Naive thymus-derived CD8-positive, alpha-beta T cell (primary cell): ENCODE results near the gene FAM114A2. TPM values are rescaled to one million over a fixed set of nuclear protein-coding genes. Genes with fewer than 3 reads are reported as not detected.

Source experiments
- ATAC-seq, 2 donors: fragments of 150-1000 bp; cut with Tn5 transposase in 1 of 2; sonication (Bioruptor Pico), chemical (Tn5 transposase) in 1 of 2; 1 replicate in 1 of 2; 2 replicates in 1 of 2; pipeline ENCODE4 v1.10.0; 2021; ENCODE audit warnings: mild to moderate bottlenecking in 2 of 2, moderate library complexity in 2 of 2
- POLR2A ChIA-PET: fragments of 350-600 bp; sonication (Branson Sonifier 250); formaldehyde crosslinking; loops from one replicate; lab custom pipeline; 2021; ENCODE audit warnings: antibody characterized with exemption; lab: Charles Lee
- DNase-seq, 10 donors: peaks; one replicate each; pipeline versions ENCODE4 v3.0.0 to v3.0.0-alpha.2; 2020 to 2022
- H3K27ac Mint-ChIP-seq, 10 donors: one replicate each; pipeline ENCODE4 v1.8.0; 2020 to 2022; ENCODE audit warnings: mild to moderate bottlenecking in 10 of 10, mixed read lengths in 10 of 10, moderate library complexity in 4 of 10, inconsistent platforms in 1 of 10
- H3K27me3 Mint-ChIP-seq, 5 donors: one replicate each; pipeline ENCODE4 v1.8.0; 2021 to 2022; ENCODE audit warnings: mixed read lengths in 5 of 5
- H3K36me3 Mint-ChIP-seq, 3 donors: one replicate each; pipeline ENCODE4 v1.8.0; 2020 to 2022; ENCODE audit warnings: mixed read lengths in 3 of 3, mild to moderate bottlenecking in 2 of 3, inconsistent platforms in 1 of 3
- H3K4me1 Mint-ChIP-seq, 4 donors: one replicate each; pipeline ENCODE4 v1.8.0; 2021 to 2022; ENCODE audit warnings: mixed read lengths in 4 of 4
- H3K4me3 Mint-ChIP-seq, 10 donors: one replicate each; pipeline ENCODE4 v1.8.0; 2020 to 2022; ENCODE audit warnings: mild to moderate bottlenecking in 10 of 10, mixed read lengths in 10 of 10, moderate library complexity in 6 of 10, inconsistent platforms in 1 of 10
- H3K9me3 Mint-ChIP-seq, 9 donors: one replicate each; pipeline ENCODE4 v1.8.0; 2020 to 2022; ENCODE audit warnings: mixed read lengths in 9 of 9, mild to moderate bottlenecking in 3 of 9, inconsistent platforms in 1 of 9, moderate library complexity in 1 of 9
- polyA plus RNA-seq, 3 donors: library from polyadenylated mRNA; unstranded; fragments of 300-500 nt; fragmentation: Illumina TruSeq; gene quantifications; one replicate each; pipeline ENCODE4 v1.2.3, GENCODE V29; 2021
- total RNA-seq, 8 experiments: library from RNA in 2 of 8; stranded (reverse) in 2 of 8; gene quantifications; one replicate each; pipeline ENCODE4 v1.2.3 and lab custom pipeline; 2021 to 2026

The FAM114A2 gene
- total and polyA plus RNA-seq, 5 experiments from 2014 or later: 14.0 to 44.8 (median 21.9) TPM

DNA sequence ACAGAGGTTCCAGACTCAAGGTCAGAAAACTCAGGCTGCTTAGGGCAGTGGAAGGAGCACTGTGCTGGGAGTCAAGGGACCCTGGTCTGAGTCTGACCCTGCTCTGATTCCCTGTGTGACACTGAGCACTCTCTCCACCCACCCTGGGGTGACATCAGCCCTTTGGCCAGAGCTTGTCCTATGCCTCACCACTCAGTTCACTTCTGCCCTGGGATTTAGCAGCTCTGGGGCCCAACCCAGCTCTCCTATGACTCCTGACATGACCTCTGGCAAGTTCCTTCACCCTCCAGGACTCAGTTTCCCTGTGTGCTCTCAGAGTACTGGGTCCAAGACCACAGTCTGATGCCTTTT lies 63.9 kb downstream of the FAM114A2 start:
- ATAC-seq (no peak), DNase-seq (no peak)
- Mint-ChIP-seq H3K9me3 (no peaks in the 10 kb centered on the region), H3K27me3 (peaks cover 5 to 34% (median 17%) of the 10 kb centered on the region in 5 donors), H3K27ac (no peak overlapping the region), H3K4me1 (peaks cover 0 to 2% (median 0%) of the 10 kb centered on the region in 4 donors), H3K36me3 (no peaks in the 10 kb centered on the region), H3K4me3 (no peak overlapping the region)
- POLR2A ChIA-PET: interaction anchor here (1.0 kb wide), 1 partner anchor 64 kb away, joined by 3 read pairs; the partner anchor contains the start of genes FAM114A2 and MFAP3

- no peaks in the 10 kb centered on the region for H3K9me3 Mint-ChIP-seq
- peaks cover 0 to 2% (median 0%) of the 10 kb centered on the region in 4 donors for H3K4me1 Mint-ChIP-seq
- H3K4me3 Mint-ChIP-seq: no peak overlapping the region
- POLR2A ChIA-PET: interaction anchor here (1.0 kb wide), 1 partner anchor 64 kb away, joined by 3 read pairs; the partner anchor contains the start of genes FAM114A2 and MFAP3
- H3K27me3 Mint-ChIP-seq: peaks cover 5 to 34% (median 17%) of the 10 kb centered on the region in 5 donors
- peak; percentile 47 to 59 for ATAC-seq
- peak in 6 of 10 donors; percentile 15 to 52 (median 30) for DNase-seq
- H3K36me3 Mint-ChIP-seq: no peaks in the 10 kb centered on the region
- H3K27ac Mint-ChIP-seq: no peak overlapping the region
Observed at GRCh38 chr5:153974131-153974812, 64.4 kb downstream of the FAM114A2 start.

DNA sequence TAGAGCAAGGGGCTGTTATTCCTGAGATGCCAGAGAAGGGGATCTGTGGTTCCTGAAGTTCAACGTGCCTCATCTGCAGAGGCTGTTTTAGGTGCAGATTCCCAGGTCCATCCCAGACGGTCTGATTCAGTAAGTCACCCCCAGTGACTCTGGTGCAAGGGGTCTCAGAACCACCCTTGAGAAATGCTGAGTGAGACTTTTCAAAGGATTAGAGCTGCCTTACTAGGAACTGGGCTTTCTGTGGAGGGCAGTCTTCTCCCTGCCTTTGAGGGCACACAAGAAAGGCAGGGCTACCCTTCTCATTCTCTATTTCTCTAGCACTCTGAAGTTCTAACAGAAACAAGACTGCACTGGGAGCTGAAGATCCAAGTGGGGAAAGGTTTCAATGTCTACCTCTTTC lies 66.5 kb downstream of the FAM114A2 start:
- no peaks in the 10 kb centered on the region for H3K9me3 Mint-ChIP-seq
- DNase-seq (no peak), ATAC-seq (no peak)
- peaks cover 0 to 2% (median 0%) of the 10 kb centered on the region in 4 donors for H3K4me1 Mint-ChIP-seq
- POLR2A ChIA-PET: no interaction called here
- no peaks in the 10 kb centered on the region for H3K36me3 Mint-ChIP-seq
- no peak overlapping the region for H3K27ac Mint-ChIP-seq
- no peak overlapping the region for H3K4me3 Mint-ChIP-seq
- H3K27me3 Mint-ChIP-seq: peaks cover 6 to 26% (median 13%) of the 10 kb centered on the region in 5 donors

- H3K36me3 Mint-ChIP-seq: no peaks in the 10 kb centered on the region
- H3K4me3 Mint-ChIP-seq: no peak overlapping the region
- peaks cover 0 to 2% (median 0%) of the 10 kb centered on the region in 4 donors for H3K4me1 Mint-ChIP-seq
- DNase-seq (no peak), ATAC-seq (no peak)
- POLR2A ChIA-PET: no interaction called here
- peaks cover 5 to 27% (median 5%) of the 10 kb centered on the region in 5 donors for H3K27me3 Mint-ChIP-seq
- no peaks in the 10 kb centered on the region for H3K9me3 Mint-ChIP-seq
- H3K27ac Mint-ChIP-seq: no peak overlapping the region
Observed at GRCh38 chr5:153970496-153970895, 68.2 kb downstream of the FAM114A2 start.

DNA sequence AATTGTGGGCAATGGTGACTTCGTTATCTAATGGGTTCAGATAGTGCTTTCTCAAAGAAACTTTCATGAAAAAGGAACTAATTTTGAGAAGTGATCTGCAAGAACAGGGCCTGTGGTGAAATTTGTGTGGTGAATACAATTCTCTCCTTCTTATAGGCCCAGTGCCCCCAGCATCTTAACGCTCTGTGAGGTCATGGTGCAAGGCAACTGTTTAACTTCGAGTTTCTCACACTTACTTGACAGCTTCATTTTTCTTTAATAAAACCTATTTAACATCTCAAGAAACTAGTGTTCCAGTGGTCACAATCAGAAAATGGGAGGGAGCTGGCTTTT lies 69.2 kb downstream of the FAM114A2 start:
- peaks cover 0 to 4% (median 0%) of the 10 kb centered on the region in 4 donors for H3K4me1 Mint-ChIP-seq
- H3K27me3 Mint-ChIP-seq: peaks cover 3 to 20% (median 5%) of the 10 kb centered on the region in 5 donors
- no peak for ATAC-seq
- H3K27ac Mint-ChIP-seq: no peak overlapping the region
- H3K9me3 Mint-ChIP-seq: no peaks in the 10 kb centered on the region
- DNase-seq: no peak
- H3K36me3 Mint-ChIP-seq: no peaks in the 10 kb centered on the region
- POLR2A ChIA-PET: no interaction called here
- no peak overlapping the region for H3K4me3 Mint-ChIP-seq

DNA sequence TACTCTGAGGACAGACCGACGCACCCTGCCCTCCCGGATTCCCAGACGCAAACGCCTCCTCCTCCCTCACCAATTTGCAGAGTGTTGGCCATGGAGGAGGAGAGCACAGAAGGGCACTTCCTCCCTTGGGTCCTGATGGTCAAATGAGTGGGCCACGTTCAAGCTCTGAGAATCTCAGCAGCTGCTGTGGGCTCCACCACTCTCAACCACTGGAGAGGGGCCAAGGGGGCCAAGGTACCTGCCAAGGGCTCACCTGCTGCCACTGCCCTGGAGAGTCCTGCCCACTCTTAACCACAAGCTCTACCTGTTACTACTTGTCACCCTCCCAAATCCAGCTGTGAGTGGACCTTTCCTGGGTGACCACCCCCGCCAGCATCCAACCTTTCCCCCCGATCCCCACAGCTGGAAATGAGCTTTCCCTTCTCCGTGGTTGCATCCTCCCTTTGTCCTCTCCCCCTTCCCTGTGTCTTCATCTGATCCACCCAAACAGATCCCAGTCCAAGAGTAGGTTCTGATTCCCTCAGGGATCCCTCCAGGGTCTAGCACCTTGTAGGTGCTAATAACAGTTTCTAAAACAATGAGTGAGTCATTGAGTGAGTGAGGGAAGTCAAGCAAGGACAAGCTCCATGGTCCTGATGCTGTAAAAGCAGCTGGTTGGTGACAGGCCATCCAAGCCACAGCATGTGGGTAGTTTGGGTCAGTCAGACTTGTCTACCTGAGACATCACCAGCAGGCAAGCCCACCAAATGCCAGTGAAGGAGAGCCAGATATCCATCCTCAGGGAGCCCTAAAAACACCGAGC lies 69.7 kb downstream of the FAM114A2 start:
- Mint-ChIP-seq H3K36me3 (no peaks in the 10 kb centered on the region), H3K4me3 (no peak overlapping the region), H3K4me1 (peaks cover 0 to 4% (median 0%) of the 10 kb centered on the region in 4 donors), H3K27ac (no peak overlapping the region), H3K9me3 (no peaks in the 10 kb centered on the region), H3K27me3 (peaks cover 3 to 20% (median 5%) of the 10 kb centered on the region in 5 donors)
- POLR2A ChIA-PET: no interaction called here
- DNase-seq (no peak), ATAC-seq (no peak)

- Mint-ChIP-seq H3K9me3 (no peaks in the 10 kb centered on the region), H3K4me1 (peaks cover 9 to 11% (median 11%) of the 10 kb centered on the region in 4 donors), H3K4me3 (no peak overlapping the region), H3K36me3 (no peaks in the 10 kb centered on the region), H3K27me3 (peaks cover 3 to 20% (median 7%) of the 10 kb centered on the region in 5 donors), H3K27ac (no peak overlapping the region)
- ATAC-seq: no peak
- POLR2A ChIA-PET: no interaction called here
- peak in 5 of 10 donors; percentile 7 to 37 (median 12) for DNase-seq
Observed at GRCh38 chr5:153964880-153965645, 73.6 kb downstream of the FAM114A2 start.

GRCh38 chr5:153964191-153964879 lies 74.4 kb downstream of the FAM114A2 start:
- POLR2A ChIA-PET: no interaction called here
- Mint-ChIP-seq H3K9me3 (no peaks in the 10 kb centered on the region), H3K4me1 (peaks cover 9 to 18% (median 12%) of the 10 kb centered on the region in 4 donors), H3K27ac (no peak overlapping the region), H3K4me3 (no peak overlapping the region), H3K36me3 (no peaks in the 10 kb centered on the region), H3K27me3 (peaks cover 6 to 27% (median 7%) of the 10 kb centered on the region in 5 donors)
- ATAC-seq: no peak
- no peak for DNase-seq

- peak in 1 of 2 donors; percentile 20 for ATAC-seq
- Mint-ChIP-seq H3K4me3 (peak overlapping the region in 3 of 10 donors; percentile 33 to 52 (median 34)), H3K27me3 (peaks cover 3 to 30% (median 5%) of the 10 kb centered on the region in 5 donors), H3K27ac (peak overlapping the region in 3 of 10 donors; percentile 49 to 75 (median 52)), H3K36me3 (no peaks in the 10 kb centered on the region), H3K9me3 (no peaks in the 10 kb centered on the region), H3K4me1 (peaks cover 9 to 20% (median 12%) of the 10 kb centered on the region in 4 donors)
- POLR2A ChIA-PET: no interaction called here
- DNase-seq: peak in 1 of 10 donors; percentile 18
Observed at GRCh38 chr5:153960269-153961215, 78.2 kb downstream of the FAM114A2 start.

DNA sequence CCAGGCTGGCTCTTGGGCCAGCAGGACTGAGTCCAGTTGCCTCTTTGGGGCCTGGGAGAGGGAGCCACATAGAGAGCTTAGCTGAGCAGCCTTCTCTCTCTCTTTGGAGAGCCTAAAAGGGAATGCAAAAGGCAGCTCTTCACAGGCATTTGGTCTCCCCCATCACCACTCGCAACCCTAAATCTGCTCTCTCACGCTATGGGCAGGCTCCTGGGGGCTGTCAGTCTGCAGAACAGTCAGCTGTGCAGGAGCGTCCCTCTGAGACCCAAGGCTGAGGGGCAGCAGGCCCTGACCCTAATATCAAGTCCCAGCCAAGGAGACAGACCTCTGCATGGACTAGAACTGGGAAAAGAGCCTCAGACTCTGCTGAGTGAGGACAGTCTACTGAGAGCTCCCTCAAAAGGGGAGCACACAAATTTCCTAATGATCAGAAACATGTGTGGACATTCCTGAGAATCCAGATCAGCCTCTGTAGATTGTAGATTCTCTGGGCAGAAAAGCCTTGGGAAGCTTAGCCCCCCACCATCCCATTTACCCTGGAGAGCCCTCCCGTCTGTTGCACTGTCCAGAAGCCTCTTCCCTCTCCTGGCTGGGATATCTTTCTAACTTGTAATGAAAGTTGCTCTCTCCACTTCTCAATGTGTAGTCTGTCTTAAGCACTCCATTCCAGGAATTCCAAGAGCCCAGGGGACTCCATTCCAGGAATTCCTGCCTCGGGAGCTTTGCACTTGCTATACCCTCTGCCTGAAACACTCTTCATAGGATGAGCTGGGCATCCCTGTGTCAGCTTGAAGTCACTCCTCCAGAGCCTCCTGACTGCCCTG lies 79.4 kb downstream of the FAM114A2 start:
- DNase-seq (no peak), ATAC-seq (no peak)
- H3K36me3 Mint-ChIP-seq: no peaks in the 10 kb centered on the region
- POLR2A ChIA-PET: no interaction called here
- H3K4me1 Mint-ChIP-seq: peaks cover 5 to 20% (median 14%) of the 10 kb centered on the region in 4 donors
- H3K27me3 Mint-ChIP-seq: peaks cover 3 to 36% (median 5%) of the 10 kb centered on the region in 5 donors
- no peaks in the 10 kb centered on the region for H3K9me3 Mint-ChIP-seq
- peak overlapping the region in 2 of 10 donors; percentile 11 to 38 for H3K27ac Mint-ChIP-seq
- no peak overlapping the region for H3K4me3 Mint-ChIP-seq
